Ramos (cell line): Measurements from ENCODE around the gene SLC35E2B.

ENCODE experiments used
- in situ Hi-C: fragments of 300-500 bp; cut with MboI; formaldehyde crosslinking; loops from one replicate; pipeline ENCODE4 v1.14.3; 2022; ENCODE audit warnings: low sequenced_read_pairs; ENCODE audit not compliant: unreplicated experiment

The SLC35E2B gene

DNA sequence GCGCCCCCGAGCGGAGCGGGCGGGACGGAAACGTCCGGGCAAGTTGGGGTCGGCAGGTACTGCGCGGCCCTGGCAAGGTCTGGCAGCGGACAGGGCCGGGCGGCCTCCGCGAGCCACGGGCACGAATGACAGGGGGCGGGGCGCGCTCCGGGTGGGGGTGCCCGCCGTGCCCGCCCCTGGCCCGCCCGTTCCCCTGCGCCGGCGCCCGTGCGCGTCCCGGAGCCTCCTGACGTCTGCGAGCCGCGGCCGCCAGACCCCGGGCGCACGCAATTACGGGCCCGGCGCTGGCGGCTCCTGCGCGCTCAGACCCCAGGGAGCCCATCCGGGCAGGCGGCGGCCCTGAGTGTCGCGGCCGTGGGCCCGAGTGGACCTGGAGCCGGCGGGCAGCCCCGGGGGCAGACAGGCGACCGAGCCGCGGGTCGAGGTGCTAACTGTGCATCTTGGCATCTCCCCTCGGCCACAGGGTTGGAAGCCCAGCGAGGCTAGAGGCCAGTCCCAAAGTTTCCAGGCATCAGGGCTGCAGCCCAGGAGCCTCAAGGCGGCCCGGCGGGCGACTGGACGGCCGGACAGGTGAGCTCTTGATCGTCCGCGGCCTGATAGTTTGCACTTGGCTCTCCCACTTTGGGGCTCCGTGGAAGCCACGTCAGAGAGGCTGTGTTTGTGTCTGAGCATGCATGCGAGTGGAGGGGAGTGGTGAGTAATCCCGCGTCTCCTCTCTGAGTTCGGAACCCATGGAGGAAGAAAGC, 76.4 kb downstream of the SLC35E2B start:
- in situ Hi-C loops: loop anchor here (25.0 kb wide), 1 partner anchor 771 kb away; the partner anchor contains the start of genes MORN1 and RER1

DNA sequence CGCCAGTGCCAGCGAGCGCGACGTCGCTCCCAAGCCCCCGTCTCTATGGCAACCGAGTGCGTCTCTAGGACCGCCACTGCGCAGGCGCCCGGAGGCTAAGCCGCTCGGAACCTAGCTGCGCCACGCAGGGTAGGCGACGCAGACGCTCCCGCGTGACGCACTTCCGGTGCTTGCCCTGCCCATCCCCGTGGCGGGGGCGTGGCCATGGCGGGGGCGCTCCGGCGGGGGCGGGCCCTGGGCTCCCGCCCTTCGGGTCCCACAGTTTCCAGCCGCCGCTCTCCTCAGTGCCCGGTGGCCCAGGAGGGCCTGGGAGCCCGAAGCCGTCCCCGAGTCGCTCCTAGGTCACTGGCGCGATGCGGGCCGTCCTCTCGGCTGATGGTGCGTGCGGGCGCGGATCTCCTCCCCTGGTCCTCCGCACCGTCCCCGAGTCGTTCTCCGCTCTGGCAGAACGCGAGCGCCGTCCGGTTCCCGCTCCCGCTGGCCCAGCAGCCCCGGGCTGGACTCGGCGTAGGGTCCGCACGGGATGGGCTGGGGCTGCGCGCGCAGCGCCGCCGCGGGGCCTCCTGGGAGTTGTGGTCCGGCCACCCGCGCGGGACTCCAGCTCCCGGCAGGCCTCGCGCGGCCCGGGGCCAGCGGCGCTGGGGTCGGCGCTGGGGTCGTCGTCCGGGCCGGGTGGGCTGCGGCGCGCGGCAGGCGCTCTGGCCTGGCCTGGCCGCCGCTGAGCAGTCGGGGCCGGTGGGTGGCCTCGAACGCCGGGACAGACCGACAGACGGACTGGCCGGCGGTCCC, 77.1 kb downstream of the SLC35E2B start, which contains the start of gene MIB2:
MIB2 (plus strand) TSS at position 245 of the 789 bp plus-strand sequence. CDS start 7,953 bp downstream, outside the sequence.
- in situ Hi-C loops: loop anchor here (25.0 kb wide), 1 partner anchor 772 kb away; the partner anchor contains the start of genes MORN1 and RER1

DNA sequence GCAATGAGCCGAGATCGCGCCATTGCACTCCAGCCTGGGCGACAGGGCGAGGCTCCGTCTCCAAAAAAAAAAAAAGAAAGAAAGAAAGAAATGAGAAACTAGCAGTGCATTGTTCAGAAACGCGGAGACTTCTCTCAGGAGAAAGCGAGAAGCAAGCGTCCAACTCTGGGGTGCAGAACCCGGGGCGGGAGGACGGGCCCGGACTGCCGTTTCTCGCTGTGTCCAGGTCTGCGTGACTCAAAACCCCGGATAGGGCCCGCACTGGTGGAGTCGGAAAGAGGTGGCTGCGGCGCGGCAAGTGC, 77.7 kb downstream of the SLC35E2B start:
- in situ Hi-C loops: loop anchor here (25.0 kb wide), 1 partner anchor 772 kb away; the partner anchor contains the start of genes MORN1 and RER1

DNA sequence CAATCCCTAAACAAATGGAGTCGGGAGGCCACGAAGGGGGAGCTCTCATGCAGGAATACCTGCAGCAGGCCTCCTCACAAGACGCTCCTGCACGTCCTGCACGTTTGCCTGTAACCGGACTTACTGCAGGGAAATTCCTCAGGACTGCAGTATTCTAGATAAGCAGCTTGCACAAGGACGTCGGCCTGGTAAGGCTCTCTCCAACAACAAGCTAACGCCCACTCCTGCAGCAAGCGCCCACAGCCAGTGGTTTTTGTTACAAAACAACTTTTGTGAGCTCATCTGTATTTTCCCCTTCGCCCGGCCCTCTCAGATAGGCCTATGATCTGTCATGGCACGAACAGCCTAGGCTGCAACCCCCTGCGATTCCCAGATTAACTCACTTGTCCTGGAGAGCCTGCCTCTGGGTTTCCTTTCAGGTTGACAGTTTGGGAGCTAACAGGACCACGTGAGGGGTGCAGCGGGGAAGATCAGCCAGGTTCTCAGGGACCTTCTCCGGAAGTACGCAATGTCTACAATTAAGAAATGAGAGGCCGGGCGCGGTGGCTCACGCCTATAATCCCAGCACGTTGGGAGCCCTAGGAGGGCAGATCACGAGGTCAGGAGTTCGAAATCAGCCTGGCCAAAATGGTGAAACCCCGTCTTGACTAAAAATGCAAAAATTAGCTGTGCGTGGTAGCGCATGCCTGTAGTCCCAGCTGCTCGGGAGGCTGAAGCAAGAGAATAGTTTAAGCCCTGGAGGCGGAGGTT, 78.2 kb downstream of the SLC35E2B start:
- in situ Hi-C loops: loop anchor here (25.0 kb wide), 1 partner anchor 773 kb away; the partner anchor contains the start of genes MORN1 and RER1

DNA sequence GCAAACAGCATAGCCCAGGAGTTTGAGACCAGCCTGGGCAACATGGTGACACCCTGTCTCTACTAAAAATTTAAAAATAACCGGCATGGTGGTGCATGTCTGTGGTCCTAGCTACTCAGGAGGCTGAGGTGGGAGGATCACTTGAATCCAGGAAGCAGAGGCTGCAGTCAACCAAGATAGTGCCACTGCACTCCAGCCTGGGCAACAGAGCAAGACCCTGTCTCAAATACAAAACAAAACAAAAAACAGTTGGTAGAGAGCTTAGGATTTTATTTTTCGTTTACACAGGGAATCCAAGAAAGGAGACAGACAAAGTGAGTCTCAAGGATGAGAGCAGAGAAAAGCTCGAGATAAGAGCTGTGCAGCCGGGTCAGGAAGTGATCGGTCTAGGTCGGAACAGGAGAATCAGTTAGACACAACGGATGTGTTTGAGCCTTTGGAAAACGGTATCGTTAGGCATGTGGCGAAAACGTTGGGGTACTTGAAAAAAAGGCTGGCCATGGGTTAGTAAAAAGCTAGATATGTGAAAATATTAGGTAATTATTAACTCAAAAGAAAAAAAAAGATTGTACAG, 79.0 kb downstream of the SLC35E2B start:
- in situ Hi-C loops: loop anchor here (25.0 kb wide), 1 partner anchor 774 kb away; the partner anchor contains the start of genes MORN1 and RER1

DNA sequence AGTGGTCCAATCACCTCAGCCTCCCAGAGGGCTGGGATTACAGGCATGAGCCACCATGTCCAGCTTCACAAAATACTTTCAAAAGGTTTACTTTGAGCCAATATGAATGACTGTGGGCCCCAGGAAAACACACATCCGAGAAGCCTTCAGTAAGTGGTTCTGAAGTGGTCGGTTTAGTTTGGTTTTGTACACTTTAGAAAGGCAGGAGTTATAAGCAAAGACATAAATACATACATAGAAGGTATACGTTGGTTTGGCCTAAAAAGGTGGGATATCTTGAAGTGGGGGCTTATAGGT, 80.5 kb downstream of the SLC35E2B start:
- in situ Hi-C loops: loop anchor here (25.0 kb wide), 1 partner anchor 775 kb away; the partner anchor contains the start of genes MORN1 and RER1

DNA sequence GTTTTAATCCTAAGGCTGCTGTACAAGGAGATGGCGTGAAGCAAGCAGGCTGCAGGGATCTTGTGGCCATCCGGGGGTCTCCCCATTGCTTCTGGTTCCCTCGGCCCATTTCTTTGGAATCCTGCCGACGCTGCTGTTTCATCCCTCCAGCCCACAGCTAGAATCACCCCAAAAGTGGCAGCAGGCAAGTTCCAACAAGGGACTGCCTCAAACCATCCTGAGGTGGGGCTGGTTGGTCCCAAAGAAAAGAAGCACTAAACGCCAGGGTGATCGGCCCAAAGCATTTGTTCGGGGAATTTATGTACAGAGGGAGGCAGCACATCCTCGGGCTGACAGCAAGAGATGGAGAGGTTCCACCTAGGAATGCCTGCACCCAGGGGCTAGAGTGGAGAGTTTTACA, 81.8 kb downstream of the SLC35E2B start:
- in situ Hi-C loops: loop anchor here (25.0 kb wide), 1 partner anchor 777 kb away; the partner anchor contains the start of genes MORN1 and RER1

DNA sequence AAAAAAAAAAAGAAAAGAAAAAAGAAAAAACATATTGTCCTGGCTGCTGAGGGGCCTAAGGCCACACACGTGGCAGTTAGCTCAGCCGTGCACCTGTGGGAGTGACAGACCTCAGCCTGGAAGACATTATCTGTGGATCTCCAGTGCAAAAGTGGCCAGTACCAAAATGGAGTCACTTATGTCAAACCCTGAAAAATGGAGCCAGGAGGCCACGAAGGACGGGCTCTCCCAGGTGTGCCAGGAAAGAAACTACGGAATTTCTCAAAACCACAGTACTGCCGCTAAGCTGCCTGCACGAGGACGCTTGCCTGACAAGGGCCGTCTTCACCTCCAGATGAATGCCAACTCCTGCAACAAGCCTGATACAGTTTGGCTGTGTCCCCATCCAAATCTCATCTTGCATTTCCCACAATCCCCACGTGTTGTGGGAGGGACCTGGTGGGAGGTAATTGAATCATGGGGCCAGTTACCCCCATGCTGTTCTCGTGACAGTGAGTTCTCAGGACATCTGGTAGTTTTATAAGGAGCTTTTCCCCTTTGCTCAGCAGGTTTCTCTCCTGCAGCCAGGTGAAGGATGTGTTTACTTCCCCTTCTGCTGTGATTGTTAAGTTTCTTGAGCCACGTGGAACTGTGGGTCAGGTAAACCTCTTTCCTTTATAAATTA, 82.6 kb downstream of the SLC35E2B start:
- in situ Hi-C loops: loop anchor here (25.0 kb wide), 1 partner anchor 777 kb away; the partner anchor contains the start of genes MORN1 and RER1
